HFFc6 (cell line): Measurements from ENCODE around the gene EGLN3. TPM values are rescaled to one million over a fixed set of nuclear protein-coding genes. Genes with fewer than 3 reads are reported as not detected.
"Not testable (repeated sequence)": the region's sequence is repeated elsewhere in the genome, so short reads cannot be mapped to it uniquely, and the experiment has no call there.

Source experiments
- DNase-seq: peaks from one replicate; pipeline ENCODE4 v3.0.0-alpha.2; 2018
- H3K27ac Mint-ChIP-seq: 2 replicates; pipeline ENCODE4 v1.8.0; 2020; ENCODE audit warnings: mild to moderate bottlenecking, mixed read lengths
- H3K27me3 Mint-ChIP-seq: 2 replicates; pipeline ENCODE4 v1.8.0; 2021; ENCODE audit warnings: mild to moderate bottlenecking, moderate library complexity, mixed read lengths; ENCODE audit not compliant: insufficient read depth
- H3K36me3 Mint-ChIP-seq: 2 replicates; pipeline ENCODE4 v1.8.0; 2021; ENCODE audit warnings: low read depth, mixed read lengths
- H3K4me1 Mint-ChIP-seq: 2 replicates; pipeline ENCODE4 v1.8.0; 2020; ENCODE audit warnings: low read depth, mixed read lengths
- H3K4me3 Mint-ChIP-seq: 2 replicates; pipeline ENCODE4 v1.8.0; 2020; ENCODE audit warnings: mild to moderate bottlenecking, moderate library complexity, mixed read lengths
- H3K9me3 Mint-ChIP-seq: 2 replicates; pipeline ENCODE4 v1.8.0; 2020; ENCODE audit warnings: mild to moderate bottlenecking, mixed read lengths
- CTCF ChIP-seq: fragments of 200-600 bp; sonication (generic); IDR thresholded peaks from 2 replicates; pipeline ENCODE4 v1.5.0; 2021; ENCODE audit warnings: antibody characterized with exemption, mild to moderate bottlenecking
- total RNA-seq, 6 experiments: library from RNA; stranded (reverse); fragmentation: NEBNext Ultra II Directional; extraction: Animal tissue kit (Norgen Biotek cat#: 25700); gene quantifications; 2 replicates in 1 of 6; 3 replicates in 5 of 6; pipeline ENCODE4 v1.2.3, GENCODE V29; 2021

Gene EGLN3
- total RNA-seq, 6 experiments from 2014 or later, result 0.19 TPM; not detected in 5

- Mint-ChIP-seq H3K27ac (no peak overlapping the region), H3K4me3 (no peak overlapping the region), H3K4me1 (no peaks in the 10 kb centered on the region), H3K9me3 (peaks cover 25% of the 10 kb centered on the region; the same call in 1 of the 2 replicates), H3K36me3 (no peaks in the 10 kb centered on the region), H3K27me3 (no peaks in the 10 kb centered on the region)
- DNase-seq, result no peak
- no peak for TF ChIP-seq CTCF
Measured at GRCh38 chr14:33930439-33930838, 20.4 kb downstream of the EGLN3 start.

GRCh38 chr14:33929799-33930408, 21.0 kb downstream of the EGLN3 start:
- no peaks in the 10 kb centered on the region for H3K36me3 Mint-ChIP-seq

DNA sequence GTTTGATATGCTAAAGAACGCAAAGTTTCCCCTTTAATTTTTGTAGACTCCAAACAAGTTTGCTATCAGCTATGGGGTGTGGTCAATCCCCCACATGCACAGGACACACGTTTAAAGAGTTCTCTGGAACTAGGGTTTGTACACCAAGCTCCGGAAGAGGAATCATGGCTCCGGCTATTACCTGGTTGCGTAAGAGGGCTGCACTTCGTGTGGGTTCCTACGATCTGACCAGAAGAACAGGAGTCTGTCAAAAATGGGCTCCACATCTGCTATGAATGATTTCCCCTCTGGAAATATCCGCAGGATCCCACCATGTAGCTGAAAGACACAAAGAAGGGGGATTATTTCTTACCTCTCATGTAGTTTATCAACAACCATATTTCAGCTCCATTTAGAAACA, 22.0 kb downstream of the EGLN3 start:
- no peak overlapping the region for H3K4me3 Mint-ChIP-seq
- H3K4me1 Mint-ChIP-seq, result no peaks in the 10 kb centered on the region
- peaks cover 30% of the 10 kb centered on the region for H3K9me3 Mint-ChIP-seq
- no peak for DNase-seq
- H3K27me3 Mint-ChIP-seq, result no peaks in the 10 kb centered on the region
- H3K27ac Mint-ChIP-seq, result no peak overlapping the region
- no peak for TF ChIP-seq CTCF
- no peaks in the 10 kb centered on the region for H3K36me3 Mint-ChIP-seq

More at GRCh38 chr14:33929799-33930408, 21.0 kb downstream of the EGLN3 start:
- Mint-ChIP-seq H3K27ac (no peak overlapping the region), H3K4me3 (no peak overlapping the region), H3K9me3 (peaks cover 27% of the 10 kb centered on the region; the same call in 1 of the 2 replicates), H3K27me3 (no peaks in the 10 kb centered on the region), H3K4me1 (no peaks in the 10 kb centered on the region)
- TF ChIP-seq CTCF, result no peak
- DNase-seq, result no peak

GRCh38 chr14:33927944-33928343, 22.9 kb downstream of the EGLN3 start:
- no peak overlapping the region for H3K4me3 Mint-ChIP-seq
- no peaks in the 10 kb centered on the region for H3K4me1 Mint-ChIP-seq
- no peak for TF ChIP-seq CTCF
- no peak for DNase-seq
- H3K9me3 Mint-ChIP-seq, result peaks cover 29% of the 10 kb centered on the region
- H3K27ac Mint-ChIP-seq, result no peak overlapping the region
- no peaks in the 10 kb centered on the region for H3K36me3 Mint-ChIP-seq
- H3K27me3 Mint-ChIP-seq, result no peaks in the 10 kb centered on the region

DNA sequence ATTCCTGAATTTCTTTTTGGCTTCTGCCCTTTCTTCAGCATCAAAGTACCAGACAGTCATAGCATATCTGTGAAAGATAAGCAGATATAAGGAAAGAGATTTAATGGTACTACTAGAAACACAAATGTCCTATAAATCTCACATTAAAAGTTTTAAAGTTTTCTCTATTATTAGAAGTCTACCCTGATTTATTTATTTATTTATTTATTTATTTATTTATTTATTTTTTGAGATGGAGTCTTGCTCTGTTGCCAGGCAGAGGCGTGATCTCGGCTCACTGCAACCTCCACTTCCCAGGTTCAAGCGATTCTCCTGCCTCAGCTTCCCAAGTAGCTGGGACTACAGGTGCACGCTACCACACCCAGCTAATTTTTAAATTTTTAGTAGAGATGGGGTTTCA, 23.9 kb downstream of the EGLN3 start:
- H3K4me3 Mint-ChIP-seq, H3K4me1 Mint-ChIP-seq, H3K27me3 Mint-ChIP-seq, DNase-seq, H3K27ac Mint-ChIP-seq, H3K36me3 Mint-ChIP-seq: not testable (repeated sequence)
- peaks cover 33% of the 10 kb centered on the region for H3K9me3 Mint-ChIP-seq

DNA sequence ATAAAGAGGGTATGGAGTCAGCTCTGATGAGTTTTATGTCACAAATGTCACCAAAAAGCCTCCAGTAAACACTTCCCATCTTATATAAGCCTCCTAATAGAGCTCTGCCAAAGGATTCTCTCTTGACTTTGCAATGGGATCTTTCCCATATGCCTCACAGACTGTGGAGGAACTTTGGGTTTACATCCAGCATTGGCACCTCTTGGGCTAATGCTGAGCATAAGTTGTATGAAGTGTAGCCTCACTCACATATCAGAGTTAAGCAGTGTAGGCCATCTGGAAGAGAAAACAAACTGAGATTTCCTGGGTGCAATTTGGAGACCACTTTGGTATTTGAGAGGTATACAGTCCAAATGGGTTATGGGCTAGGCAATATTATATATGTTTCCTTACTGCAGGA, 24.9 kb downstream of the EGLN3 start:
- Mint-ChIP-seq H3K9me3 (peaks cover 31% of the 10 kb centered on the region), H3K4me3 (no peak overlapping the region), H3K36me3 (no peaks in the 10 kb centered on the region), H3K27ac (no peak overlapping the region), H3K4me1 (no peaks in the 10 kb centered on the region), H3K27me3 (no peaks in the 10 kb centered on the region)
- TF ChIP-seq CTCF, result no peak
- DNase-seq, result no peak
